BE2C (cell line): Measurements from ENCODE around the gene ZNF154.

ENCODE experiments used
- DNase-seq: peaks from one replicate; pipeline ENCODE4 v3.0.0-alpha.2; 2020
- H3K27me3 ChIP-seq: fragments of 250-450 bp; sonication (Bioruptor Pico); 2 replicates; pipeline ENCODE4 v1.5.1; 2020; ENCODE audit warnings: mild to moderate bottlenecking
- H3K36me3 ChIP-seq: fragments of 250-450 bp; sonication (Bioruptor Pico); 2 replicates; pipeline ENCODE4 v1.5.1; 2020; ENCODE audit warnings: mild to moderate bottlenecking
- H3K4me1 ChIP-seq: fragments of 250-450 bp; sonication (Bioruptor Pico); 2 replicates; pipeline ENCODE4 v1.5.1; 2020
- H3K4me3 ChIP-seq: 2 replicates; pipeline ENCODE4 v1.5.1; 2011; ENCODE audit warnings: low read depth, low read length
- H3K9me3 ChIP-seq: fragments of 250-450 bp; sonication (Bioruptor Pico); 2 replicates; pipeline ENCODE4 v1.5.1; 2020
- CTCF ChIP-seq: IDR thresholded peaks from 2 replicates; pipeline ENCODE4 v1.5.1; 2012; ENCODE audit warnings: mild to moderate bottlenecking, low read depth, low read length

The ZNF154 gene

GRCh38 chr19:57712222-57712621 lies 3.2 kb upstream of the ZNF154 start:
- Histone ChIP-seq H3K4me3 (no peak overlapping the region), H3K4me1 (no peaks in the 10 kb centered on the region), H3K36me3 (peaks cover 7% of the 10 kb centered on the region; the same call in 1 of the 2 replicates), H3K27me3 (no peaks in the 10 kb centered on the region), H3K9me3 (no peaks in the 10 kb centered on the region)
- no peak for DNase-seq
- TF ChIP-seq CTCF, result no peak

- no peak for DNase-seq
- no peak overlapping the region for H3K4me3 ChIP-seq
- H3K27me3 ChIP-seq, result no peaks in the 10 kb centered on the region
- no peaks in the 10 kb centered on the region for H3K4me1 ChIP-seq
- TF ChIP-seq CTCF, result no peak
- peaks cover 7% of the 10 kb centered on the region; the same call in 1 of the 2 replicates for H3K36me3 ChIP-seq
- H3K9me3 ChIP-seq, result no peaks in the 10 kb centered on the region
These were observed 612 bp upstream of the ZNF154 start for GRCh38 chr19:57709616-57710015.

- no peak for DNase-seq
- Histone ChIP-seq H3K4me1 (no peaks in the 10 kb centered on the region), H3K27me3 (no peaks in the 10 kb centered on the region), H3K36me3 (no peaks in the 10 kb centered on the region), H3K4me3 (no peak overlapping the region), H3K9me3 (no peaks in the 10 kb centered on the region)
- TF ChIP-seq CTCF, result no peak
These were observed 2.7 kb downstream of the ZNF154 start for GRCh38 chr19:57706346-57706745.

- H3K4me3 ChIP-seq, result no peak overlapping the region
These were observed 7.4 kb downstream of the ZNF154 start for GRCh38 chr19:57701625-57702024.

GRCh38 chr19:57689750-57690149 lies 19.3 kb downstream of the ZNF154 start:
- peaks cover 22% of the 10 kb centered on the region for H3K9me3 ChIP-seq
- no peak for DNase-seq
- no peak overlapping the region for H3K4me3 ChIP-seq
- H3K36me3 ChIP-seq, result peaks cover 64% of the 10 kb centered on the region
- H3K27me3 ChIP-seq, result no peaks in the 10 kb centered on the region
- no peak for TF ChIP-seq CTCF
- no peaks in the 10 kb centered on the region for H3K4me1 ChIP-seq

More at GRCh38 chr19:57701625-57702024, 7.4 kb downstream of the ZNF154 start:
- Histone ChIP-seq H3K27me3 (no peaks in the 10 kb centered on the region), H3K9me3 (peaks cover 3% of the 10 kb centered on the region; the same call in 1 of the 2 replicates), H3K4me1 (no peaks in the 10 kb centered on the region), H3K36me3 (no peaks in the 10 kb centered on the region)
- no peak for DNase-seq
- no peak for TF ChIP-seq CTCF

- no peaks in the 10 kb centered on the region for H3K4me1 ChIP-seq
- TF ChIP-seq CTCF, result no peak
- H3K9me3 ChIP-seq, result peaks cover 28% of the 10 kb centered on the region
- H3K27me3 ChIP-seq, result no peaks in the 10 kb centered on the region
- no peak for DNase-seq
- H3K4me3 ChIP-seq, result no peak overlapping the region
- H3K36me3 ChIP-seq, result peaks cover 76% of the 10 kb centered on the region
These were observed 20.8 kb downstream of the ZNF154 start for GRCh38 chr19:57688011-57688763.
